Stimulated activated CD4-positive, alpha-beta T cell treated with anti-CD3 and anti-CD28 coated beads, Interleukin-12 subunit alpha, Interleukin-12 subunit beta, amount 100 ng/mL, for 4 hours (primary cell): Measurements from ENCODE around the gene ADAMTS3.
A peak's percentile ranks its signal among the peaks of the same experiment; 100 is the strongest.

Experiments used
- DNase-seq: peaks from one replicate; pipeline ENCODE4 v3.0.0-alpha.2; 2020

Gene ADAMTS3

DNA sequence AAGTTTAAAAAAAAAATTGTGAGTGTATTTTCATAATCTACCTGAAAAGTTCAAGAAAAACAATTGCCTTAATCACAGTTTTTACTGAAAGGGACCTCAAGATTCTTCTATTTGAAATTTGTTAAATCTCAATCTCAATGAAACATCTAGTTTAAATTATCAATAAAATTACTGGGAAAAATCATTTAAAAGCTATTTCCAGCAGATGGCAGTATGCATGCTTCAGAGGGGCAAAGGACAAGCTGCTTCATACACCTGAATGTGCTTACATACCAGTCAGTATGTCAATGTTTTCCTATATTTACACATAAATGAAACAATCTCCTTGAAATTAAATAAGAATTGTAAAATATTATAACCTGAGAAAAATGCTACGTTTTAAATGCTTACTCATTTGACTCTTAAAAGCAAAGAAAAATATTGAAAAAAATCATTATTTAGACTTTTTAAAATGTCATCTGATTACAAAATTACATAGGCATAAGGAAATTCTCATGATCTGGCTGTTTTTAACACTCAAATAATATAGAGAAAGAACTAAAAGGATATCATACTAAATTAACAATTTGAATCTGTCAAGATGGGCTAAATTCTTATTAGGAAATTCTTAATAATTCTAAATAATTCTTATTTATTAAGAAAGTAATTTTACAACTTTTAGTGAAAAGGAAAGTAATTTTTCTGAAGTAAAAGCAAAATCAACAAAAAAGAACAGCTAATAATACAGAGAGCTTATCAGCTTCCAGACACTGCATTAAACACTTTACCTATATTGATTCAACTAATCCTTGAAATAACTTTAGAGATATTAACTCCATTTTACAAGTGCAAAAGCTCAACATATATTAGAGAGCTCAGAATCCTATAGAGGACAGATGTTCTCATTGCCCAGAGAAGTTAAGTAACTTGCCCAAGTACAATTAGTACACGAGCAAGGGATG lies 242.1 kb downstream of the ADAMTS3 start:
- no peak for DNase-seq

GRCh38 chr4:72325215-72325614 lies 243.8 kb downstream of the ADAMTS3 start:
- no peak for DNase-seq

DNA sequence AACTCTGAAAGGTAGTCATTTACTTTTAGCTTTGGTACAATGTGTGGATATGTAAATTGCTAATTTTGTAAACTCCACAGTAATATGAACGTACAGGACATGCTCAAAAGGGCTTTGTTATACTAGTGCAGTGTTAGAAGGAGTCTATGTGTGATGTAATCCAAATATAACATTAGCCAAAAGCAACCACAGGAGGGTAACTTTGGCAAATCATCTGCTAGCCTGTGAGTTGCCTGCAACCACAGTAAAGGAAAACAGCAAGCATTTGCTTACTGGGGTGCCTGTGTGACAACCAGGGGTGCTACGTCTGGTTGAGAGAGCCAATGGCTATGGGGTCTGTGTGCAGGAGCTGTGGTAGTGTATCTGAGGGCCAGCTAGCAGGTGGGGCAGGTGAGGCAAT lies 245.8 kb downstream of the ADAMTS3 start:
- DNase-seq = no peak

GRCh38 chr4:72320223-72320948 lies 248.6 kb downstream of the ADAMTS3 start:
- no peak for DNase-seq

DNA sequence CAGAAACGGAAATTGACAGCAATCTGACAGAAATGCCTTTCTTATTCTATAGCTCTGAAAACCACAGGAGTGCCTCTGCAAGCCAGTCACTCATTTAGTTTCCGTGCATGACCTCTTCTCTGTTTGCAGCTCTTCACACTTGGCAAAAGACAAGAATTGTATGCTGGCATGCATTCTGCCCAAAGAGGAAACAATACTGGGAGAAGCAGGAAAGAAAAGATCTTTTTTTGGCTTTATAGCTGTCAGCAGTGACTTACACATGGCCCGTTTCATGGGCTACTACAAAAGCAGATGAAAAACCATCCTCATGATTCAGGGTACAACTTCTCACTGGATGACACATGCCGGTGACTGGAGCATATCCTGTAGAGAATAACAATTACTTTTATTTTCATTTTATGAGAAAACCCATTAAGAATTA lies 249.4 kb downstream of the ADAMTS3 start:
- DNase-seq = no peak

GRCh38 chr4:72318421-72319170 lies 250.4 kb downstream of the ADAMTS3 start:
- no peak for DNase-seq

GRCh38 chr4:72314869-72315268 lies 254.2 kb downstream of the ADAMTS3 start:
- no peak for DNase-seq

- DNase-seq = no peak
Observed at GRCh38 chr4:72313121-72313520, 255.9 kb downstream of the ADAMTS3 start.

DNA sequence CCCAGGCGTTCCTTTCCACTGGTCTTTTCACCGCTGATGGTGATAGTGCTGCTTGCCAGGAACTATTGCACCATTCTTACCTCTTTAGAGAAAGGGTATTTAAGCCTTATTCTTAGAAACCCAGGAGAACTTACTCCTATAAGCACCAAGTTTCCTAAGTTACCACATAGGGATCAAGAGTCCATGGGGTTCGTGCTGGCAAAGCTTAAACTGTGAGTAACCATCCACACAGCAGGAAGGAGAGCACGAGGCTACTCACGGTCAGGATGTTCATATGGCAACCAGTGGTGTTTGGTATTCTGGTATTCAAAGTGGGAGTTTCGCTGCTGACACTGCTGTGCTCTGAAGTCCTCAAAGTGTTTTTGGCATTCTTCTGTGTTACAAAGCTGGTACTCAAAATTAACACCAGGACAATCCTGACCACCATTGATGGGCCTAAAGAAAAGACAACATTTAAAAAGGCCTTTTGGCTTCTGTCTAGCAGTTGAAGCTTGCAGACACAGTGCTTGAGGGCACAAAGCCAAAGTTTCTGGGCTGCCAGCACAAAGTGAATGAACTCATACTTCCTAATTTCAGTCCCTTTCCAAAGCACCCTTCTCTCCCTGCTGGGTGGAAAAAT lies 256.9 kb downstream of the ADAMTS3 start:
- no peak for DNase-seq

- no peak for DNase-seq
Observed at GRCh38 chr4:72311291-72311690, 257.7 kb downstream of the ADAMTS3 start.

- DNase-seq = no peak
Observed at GRCh38 chr4:72305620-72306019, 263.4 kb downstream of the ADAMTS3 start.

- DNase-seq = no peak
Observed at GRCh38 chr4:72305080-72305479, 263.9 kb downstream of the ADAMTS3 start.

DNA sequence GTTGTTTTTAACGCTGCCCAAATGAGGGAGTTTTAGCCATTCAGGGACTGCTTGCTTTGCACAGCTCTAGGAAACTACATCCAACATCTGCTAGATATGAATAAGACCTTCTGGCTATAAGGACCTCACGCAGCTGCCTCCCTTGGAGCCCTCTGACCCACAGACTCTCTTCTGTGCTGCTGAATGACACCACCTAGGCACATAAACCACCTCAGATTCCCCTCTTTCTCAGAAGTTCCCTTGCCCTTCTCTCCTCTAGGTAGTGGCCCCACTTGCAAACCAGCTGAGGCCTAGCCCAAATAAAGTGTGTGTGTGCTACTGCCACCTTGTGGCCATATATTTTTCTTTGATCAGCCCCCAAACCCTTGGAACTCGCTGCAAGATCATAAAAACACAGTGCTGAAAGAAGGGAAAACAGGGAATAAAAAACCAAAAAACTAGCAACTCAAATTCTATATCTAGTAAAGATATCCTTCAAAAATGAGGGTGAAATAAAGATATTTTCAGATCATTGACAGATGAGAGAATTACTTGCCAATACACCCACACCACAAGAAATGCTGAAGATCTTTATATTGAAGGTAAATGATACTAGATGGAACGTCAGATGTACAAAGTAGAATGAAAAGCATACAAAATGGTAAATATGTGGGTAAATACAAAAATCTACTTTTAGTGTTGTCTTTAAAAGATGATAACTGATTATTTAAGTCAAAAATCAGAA lies 265.9 kb downstream of the ADAMTS3 start:
- DNase-seq = peak; percentile 6

DNA sequence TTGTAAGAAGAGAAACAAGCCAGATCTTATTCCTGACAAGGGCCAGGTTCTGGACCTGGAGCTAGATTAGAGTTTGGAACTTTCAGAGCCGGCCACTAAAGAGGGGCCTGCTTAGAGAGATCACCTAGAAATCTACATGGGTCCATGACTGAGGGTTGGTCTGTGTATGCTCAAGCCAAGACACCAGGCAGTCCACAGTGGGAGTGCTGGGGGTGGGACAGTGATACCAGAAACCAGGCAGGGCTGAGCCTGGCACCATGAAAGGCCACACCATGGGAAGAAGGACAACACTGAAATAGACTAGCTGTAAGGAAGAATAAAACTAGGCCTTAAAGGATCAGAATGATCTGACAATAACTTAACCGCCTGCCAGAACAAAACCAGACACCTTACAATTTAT lies 267.3 kb downstream of the ADAMTS3 start:
- no peak for DNase-seq

DNA sequence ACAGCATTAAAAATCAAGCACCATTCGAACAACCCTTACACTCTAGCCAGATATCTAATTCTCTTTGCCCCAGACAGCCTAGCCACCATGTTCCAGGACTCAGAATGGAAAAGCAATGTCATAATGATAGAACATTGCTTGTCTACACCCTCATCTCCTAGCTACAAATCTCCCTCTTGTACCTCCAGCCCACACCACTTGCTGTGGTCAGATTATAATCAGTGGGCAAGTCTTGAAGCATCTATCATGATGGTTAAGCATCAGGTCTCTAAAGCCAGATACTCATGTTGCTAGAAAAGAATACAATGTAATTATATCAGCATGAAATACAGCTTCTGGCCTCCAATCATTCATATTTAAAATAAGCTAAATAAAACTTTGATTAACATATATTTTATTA lies 268.9 kb downstream of the ADAMTS3 start:
- DNase-seq = no peak

DNA sequence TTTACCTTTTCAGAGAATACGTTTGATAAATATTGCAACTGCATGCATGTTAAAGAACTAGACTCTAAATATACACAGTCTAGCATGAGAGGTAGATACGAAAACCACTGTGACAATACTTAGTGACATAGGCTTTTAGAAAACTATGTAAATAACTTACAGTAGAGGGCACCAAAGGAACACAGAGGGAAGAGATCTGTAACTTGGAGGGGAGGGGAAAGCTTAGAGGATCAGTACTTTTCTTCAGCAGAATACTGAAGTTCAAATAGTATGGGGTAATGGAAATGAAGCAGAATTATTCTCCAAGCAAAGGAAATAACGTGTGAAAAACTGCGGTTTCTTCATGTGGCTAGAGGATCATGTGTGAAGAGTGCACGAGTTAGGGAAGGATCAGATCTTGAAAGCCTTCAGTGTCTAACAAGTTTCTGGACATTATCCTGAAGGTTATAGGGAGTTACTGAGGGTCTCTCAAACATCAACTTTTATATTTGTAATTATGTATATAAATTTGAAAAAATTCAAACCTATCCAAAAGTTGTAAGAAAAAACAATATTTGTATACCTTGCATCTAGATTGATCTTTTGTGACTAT lies 273.0 kb downstream of the ADAMTS3 start:
- no peak for DNase-seq

- no peak for DNase-seq
Observed at GRCh38 chr4:72290737-72291136, 278.3 kb downstream of the ADAMTS3 start.

DNA sequence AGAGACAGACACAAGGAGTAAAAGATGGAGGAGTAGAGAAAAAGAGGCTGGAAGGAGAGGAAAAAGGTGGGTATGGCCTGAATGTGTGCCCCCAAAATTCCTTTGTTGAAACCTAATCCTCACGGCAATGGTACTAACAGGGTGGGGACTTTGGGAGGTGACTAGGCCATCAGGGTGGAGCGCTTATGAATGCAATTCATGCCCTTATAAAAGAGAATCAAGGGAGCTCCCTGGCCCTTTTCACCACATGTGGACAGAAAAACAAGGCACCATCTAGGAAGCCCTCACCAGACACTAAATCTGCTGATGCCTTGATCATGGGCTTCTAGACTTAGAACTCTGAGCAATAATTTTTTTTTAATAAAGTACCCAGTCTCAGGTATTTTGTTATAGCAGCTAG lies 282.1 kb downstream of the ADAMTS3 start:
- DNase-seq = no peak

DNA sequence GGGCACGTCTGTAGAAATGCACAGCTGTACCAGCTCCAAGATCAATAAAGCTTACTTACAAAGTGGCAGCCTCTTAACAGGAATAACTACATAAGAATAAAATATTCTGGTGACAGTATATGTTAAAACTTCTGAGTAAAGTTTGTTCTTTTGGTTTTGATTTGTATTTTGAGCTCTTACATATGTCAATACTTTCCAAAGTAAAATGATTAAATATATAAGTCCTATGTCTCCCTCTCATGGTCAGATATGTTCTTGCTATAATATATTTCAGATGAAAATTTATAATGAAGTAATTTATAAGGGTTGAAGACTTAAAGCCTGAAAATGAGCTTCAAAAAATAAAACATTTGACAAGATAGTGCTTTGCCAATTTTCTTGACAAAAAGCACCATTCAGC lies 282.8 kb downstream of the ADAMTS3 start:
- DNase-seq = no peak

DNA sequence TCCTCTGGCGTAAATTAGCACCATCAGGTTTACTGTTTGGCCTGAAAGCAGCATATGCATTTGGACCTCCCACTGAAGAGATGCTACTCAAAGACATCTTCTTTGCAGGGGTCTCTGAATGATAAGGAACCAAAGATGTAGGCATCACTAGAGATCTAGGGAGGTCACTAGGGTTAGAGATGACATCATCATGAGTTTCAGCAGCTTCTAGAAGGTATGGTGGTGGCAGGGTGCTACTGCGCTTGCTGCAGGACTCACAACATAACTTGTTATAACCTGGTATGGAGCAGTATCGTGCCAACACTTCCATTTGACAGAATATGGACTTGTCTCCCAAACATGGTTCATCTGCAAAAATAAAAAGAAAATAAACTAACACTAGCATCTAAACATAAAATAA lies 285.7 kb downstream of the ADAMTS3 start:
- no peak for DNase-seq

DNA sequence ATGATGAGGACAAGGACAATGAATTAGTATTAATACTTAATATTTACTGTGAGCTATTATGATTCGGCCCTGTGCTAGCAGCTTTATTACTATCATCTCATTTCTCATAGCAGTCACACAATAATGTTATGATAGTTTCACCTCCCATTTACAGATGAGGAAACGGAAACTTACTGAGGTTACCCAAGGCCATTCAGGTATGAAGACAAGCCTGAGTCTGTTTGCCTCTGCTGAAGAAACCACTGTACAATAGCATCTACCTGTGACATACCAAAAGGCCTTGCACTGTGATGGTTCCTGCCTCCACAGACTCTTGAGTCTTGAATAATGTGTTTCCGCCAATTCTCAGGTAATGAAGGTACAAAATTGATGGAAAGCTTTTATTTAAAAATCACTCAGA lies 288.8 kb downstream of the ADAMTS3 start:
- DNase-seq = no peak

DNA sequence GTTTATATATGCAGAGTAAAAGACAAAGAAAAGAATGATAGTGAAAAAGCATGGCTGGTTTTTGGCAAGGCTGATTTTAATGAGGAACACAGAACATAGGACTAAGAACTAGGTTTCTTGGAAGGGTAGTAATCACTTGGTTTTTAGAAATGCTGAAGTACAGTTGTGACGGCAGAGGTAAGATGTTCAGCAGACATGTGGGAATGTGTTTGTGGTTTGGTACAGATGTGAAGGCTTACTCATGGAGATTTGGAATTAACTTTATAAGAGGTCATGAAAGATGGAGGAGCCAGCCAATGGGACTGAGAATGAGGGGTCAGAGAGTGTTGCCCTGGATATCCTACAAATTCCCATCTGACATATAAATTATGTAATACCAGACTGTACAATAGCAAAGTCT lies 293.6 kb downstream of the ADAMTS3 start:
- DNase-seq = no peak
